GM12878 (cell line): ENCODE data around the gene SPON2. TPM values are rescaled to one million over a fixed set of nuclear protein-coding genes. Genes with fewer than 3 reads are reported as not detected.

Experiments
- ATF7 ChIP-seq: fragments of 450-650 bp; IDR thresholded peaks from 2 replicates; pipeline ENCODE4 v1.6.1; 2016; ENCODE audit warnings: low read depth, mild to moderate bottlenecking
- BHLHE40 ChIP-seq, 2 experiments: fragments of 450-650 bp in 1 of 2; IDR thresholded peaks; 2 replicates each; pipeline ENCODE4 v1.6.1; 2011 to 2017; ENCODE audit warnings: low read depth in 2 of 2, borderline replicate concordance in 1 of 2, improper control_type of control experiment in 1 of 2, low read length in 1 of 2, mild to moderate bottlenecking in 1 of 2
- BMI1 ChIP-seq: fragments of 450-650 bp; IDR thresholded peaks from 2 replicates; pipeline ENCODE4 v1.6.1; 2016; ENCODE audit warnings: mild to moderate bottlenecking, moderate library complexity, borderline replicate concordance
- CEBPB ChIP-seq, 2 experiments: fragments of 150-350 bp in 1 of 2; IDR thresholded peaks; 2 replicates each; pipeline ENCODE4 v1.6.1; 2012 to 2014; ENCODE audit warnings: low read depth in 2 of 2, low read length in 2 of 2, borderline replicate concordance in 1 of 2, inconsistent platforms in 1 of 2
- CHD4 ChIP-seq: fragments of 200-600 bp; sonication (generic); IDR thresholded peaks from 2 replicates; pipeline ENCODE4 v1.6.1; 2016; ENCODE audit warnings: mild to moderate bottlenecking
- CREB1 ChIP-seq: IDR thresholded peaks from 2 replicates; pipeline ENCODE4 v1.6.1; 2012; ENCODE audit warnings: low read depth, mild to moderate bottlenecking, inconsistent platforms
- CREM ChIP-seq: IDR thresholded peaks from 2 replicates; pipeline ENCODE4 v1.6.1; 2014; ENCODE audit warnings: antibody characterized with exemption, low read depth
- EED ChIP-seq: sonication (generic); IDR thresholded peaks from 2 replicates; pipeline ENCODE4 v1.6.1; 2016; ENCODE audit warnings: antibody characterized with exemption, low read depth
- EP300 ChIP-seq, 2 experiments: fragments of 150-350 bp in 1 of 2; IDR thresholded peaks; 2 replicates each; pipeline ENCODE4 v1.6.1; 2011 to 2012; ENCODE audit warnings: low read depth in 2 of 2, low read length in 2 of 2, borderline replicate concordance in 1 of 2, improper control_type of control experiment in 1 of 2, inconsistent platforms in 1 of 2; ENCODE audit not compliant: control insufficient read depth in 1 of 2
- EZH2 ChIP-seq: IDR thresholded peaks from 2 replicates; pipeline ENCODE4 v1.6.1; 2012; ENCODE audit warnings: low read depth, mild to moderate bottlenecking, control low read depth, inconsistent platforms, low read length, borderline replicate concordance; ENCODE audit not compliant: control insufficient read depth
- FOXK2 ChIP-seq: fragments of 450-650 bp; IDR thresholded peaks from 2 replicates; pipeline ENCODE4 v1.6.1; 2017; ENCODE audit warnings: mild to moderate bottlenecking, moderate library complexity
- FOXM1 ChIP-seq: IDR thresholded peaks from 2 replicates; pipeline ENCODE4 v1.6.1; 2012; ENCODE audit warnings: low read depth, mild to moderate bottlenecking, inconsistent platforms, low read length, moderate library complexity
- IKZF1 ChIP-seq: fragments of 450-650 bp; conservative IDR thresholded peaks from 2 replicates; pipeline ENCODE4 v1.6.1; 2017; ENCODE audit warnings: antibody characterized with exemption, mild to moderate bottlenecking
- JUNB ChIP-seq: IDR thresholded peaks from 2 replicates; pipeline ENCODE4 v1.6.1; 2016; ENCODE audit warnings: antibody characterized with exemption, mild to moderate bottlenecking
- KAT2A ChIP-seq: conservative IDR thresholded peaks from 2 replicates; pipeline ENCODE4 v1.6.1; 2011; ENCODE audit warnings: low read depth, low read length; ENCODE audit not compliant: control insufficient read depth
- MEF2A ChIP-seq: IDR thresholded peaks from 2 replicates; pipeline ENCODE4 v1.6.1; 2011; ENCODE audit warnings: low read depth, mild to moderate bottlenecking, low read length, moderate library complexity; ENCODE audit not compliant: insufficient read depth
- PAX5 ChIP-seq: IDR thresholded peaks from 2 replicates; pipeline ENCODE4 v1.6.1; 2011; ENCODE audit warnings: low read depth, low read length, borderline replicate concordance
- PAX8 ChIP-seq: fragments of 450-650 bp; IDR thresholded peaks from 2 replicates; pipeline ENCODE4 v1.6.1; 2017; ENCODE audit warnings: mild to moderate bottlenecking, moderate library complexity
- RELA ChIP-seq: fragments of 450-650 bp; IDR thresholded peaks from 2 replicates; pipeline ENCODE4 v1.8.0; 2014; ENCODE audit warnings: borderline replicate concordance; ENCODE audit not compliant: partially characterized antibody
- SMC3 ChIP-seq: IDR thresholded peaks from 2 replicates; pipeline ENCODE4 v1.6.1; 2011; ENCODE audit warnings: low read length, improper control_type of control experiment, borderline replicate concordance
- SPI1 ChIP-seq: IDR thresholded peaks from 2 replicates; pipeline ENCODE4 v1.6.1; 2011; ENCODE audit warnings: low read depth, mild to moderate bottlenecking, low read length, moderate library complexity, borderline replicate concordance; ENCODE audit not compliant: insufficient read depth
- STAT3 ChIP-seq: IDR thresholded peaks from 2 replicates; pipeline ENCODE4 v1.6.1; 2011; ENCODE audit warnings: low read depth, low read length, improper control_type of control experiment
- SUZ12 ChIP-seq: fragments of 200-600 bp; sonication (generic); IDR thresholded peaks from one replicate; pipeline ENCODE4 v1.6.1; 2018; ENCODE audit warnings: antibody characterized with exemption, mild to moderate bottlenecking; ENCODE audit not compliant: unreplicated experiment
- TAF1 ChIP-seq: IDR thresholded peaks from 2 replicates; pipeline ENCODE4 v1.6.1; 2011; ENCODE audit warnings: mild to moderate bottlenecking, low read depth, low read length, borderline replicate concordance
- TARDBP ChIP-seq: IDR thresholded peaks from 2 replicates; pipeline ENCODE4 v1.6.1; 2016; ENCODE audit warnings: borderline replicate concordance
- YY1 ChIP-seq: IDR thresholded peaks from 2 replicates; pipeline ENCODE4 v1.6.1; 2011; ENCODE audit warnings: low read depth, mild to moderate bottlenecking, low read length
- ZSCAN29 ChIP-seq: fragments of 450-650 bp; IDR thresholded peaks from 2 replicates; pipeline ENCODE4 v1.6.1; 2017; ENCODE audit warnings: mild to moderate bottlenecking, moderate library complexity
- polyA plus RNA-seq, 11 experiments: library from polyadenylated mRNA; depleted of rRNA in 4 of 11; unstranded in 6 of 11; stranded (reverse) in 5 of 11; fragments of >200 nt; fragmentation: Nextera tagmentation in 4 of 11; fragmentation: Illumina TruSeq in 1 of 11; extraction: Ambion mirVana in 4 of 11; extraction: Trizol in 1 of 11; gene quantifications; 1 replicate in 1 of 11; 2 replicates in 10 of 11; pipeline versions ENCODE4 v1.2.1 to v1.2.3, GENCODE V29; 2011 to 2016; ENCODE audit warnings: inconsistent platforms in 2 of 11, missing spikeins in 2 of 11, low read depth in 1 of 11
- total RNA-seq, 4 experiments: library from RNA; depleted of rRNA in 3 of 4; stranded (reverse); fragments of >200 nt in 3 of 4; fragmentation: Illumina TruSeq in 1 of 4; extraction: Trizol in 1 of 4; gene quantifications; 2 replicates each; pipeline versions ENCODE4 v1.2.1 to v1.2.3, GENCODE V29; 2013 to 2021
- TF ChIP-seq, protein P1 (sequence below): fragments of 450-650 bp; IDR thresholded peaks from 2 replicates; pipeline ENCODE4 v1.6.1; 2017; ENCODE audit warnings: mild to moderate bottlenecking, moderate library complexity

The SPON2 gene
- total and polyA plus RNA-seq, 10 of the 15 experiments (the other 5 are each of a cell fraction or from before 2014, with no cell fraction given) = 1.1 to 11.2 (median 7.3) TPM

DNA sequence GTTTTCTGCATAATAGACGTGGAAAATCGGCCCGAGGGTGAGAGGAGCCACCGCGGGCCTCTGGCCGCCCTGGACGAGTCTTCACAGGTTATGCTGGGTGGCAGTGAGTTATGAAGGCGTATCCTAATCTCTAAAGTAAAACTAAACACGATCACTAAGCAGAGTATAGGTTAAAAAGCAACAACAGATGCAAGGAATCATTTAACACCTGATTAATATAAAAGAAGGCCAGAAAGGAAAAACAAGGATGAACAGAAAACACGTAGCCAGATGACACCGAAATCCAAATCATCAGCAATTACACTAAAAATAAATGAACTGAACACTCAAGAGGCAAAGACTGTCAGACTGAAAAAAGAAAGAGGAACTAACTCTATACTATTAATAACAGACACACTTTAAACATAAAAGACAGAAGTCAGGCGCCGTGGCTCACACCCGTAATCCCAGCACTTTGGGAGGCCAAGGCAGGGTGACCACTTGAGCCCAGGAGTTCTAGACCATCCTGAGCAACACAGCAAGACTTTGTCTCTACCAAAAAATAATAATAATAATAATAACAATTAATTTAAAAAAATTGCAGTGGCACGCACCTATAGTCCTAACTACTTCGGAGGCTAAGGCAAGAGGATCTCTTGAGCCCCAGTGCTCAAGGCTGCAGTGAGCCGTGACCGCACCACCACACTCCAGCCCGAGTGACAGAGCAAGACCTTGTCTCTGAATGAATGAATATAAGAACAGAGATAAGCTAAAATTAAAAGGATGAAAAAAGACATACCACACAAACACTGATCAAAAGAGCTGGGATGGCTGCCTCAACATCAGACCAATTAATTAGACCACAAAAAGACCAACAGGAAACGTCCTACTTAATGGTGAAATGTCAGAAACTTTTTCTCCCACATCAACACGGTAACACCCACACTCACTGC lies 46.5 kb upstream of the SPON2 start (continued):
- TF ChIP-seq CEBPB (IDR thresholded peaks at IDR 0.05; ENCODE audit: borderline replicate concordance in 1 of 2, low read depth in 2 of 2, low read length in 2 of 2) (no peak; a peak in 1 of 4 replicates), EED (peak; percentile 34), IKZF1 (peak; percentile 59), PAX8 (peak; percentile 97), BMI1 (peak; percentile 71; the same call in 1 of the 2 replicates), SPI1 (peak; percentile 23; the same call in 1 of the 2 replicates), ZSCAN29 (0 out of 2 replicates have a peak, but pooled peaks have one; percentile 27), TARDBP (no peak), SUZ12 (no peak), ATF7 (peak; percentile 48; the same call in 1 of the 2 replicates), KAT2A (no peak), MEF2A (peak; percentile 97), EP300 (IDR thresholded peaks at IDR 0.05; ENCODE audit: borderline replicate concordance in 1 of 2, control insufficient read depth in 1 of 2, low read depth in 2 of 2, low read length in 2 of 2) (peak; percentile 87 to 88; a peak in 3 of 4 replicates), FOXM1 (peak; percentile 70; the same call in 1 of the 2 replicates), CHD4 (no peak), TAF1 (no peak), JUNB (peak; percentile 79), YY1 (no peak), BHLHE40 (IDR thresholded peaks at IDR 0.05; ENCODE audit: borderline replicate concordance in 1 of 2, low read depth in 2 of 2, low read length in 1 of 2) (peak; percentile 56 to 73), SMC3 (peak; percentile 18; the same call in 1 of the 2 replicates), CREM (peak; percentile 43; the same call in 1 of the 2 replicates), FOXK2 (no peak), RELA (no peak), STAT3 (0 out of 2 replicates have a peak, but pooled peaks have one; percentile 14), PAX5 (peak; percentile 96), EZH2 (no peak), CREB1 (peak; percentile 39)
- TF ChIP-seq, protein P1, sequence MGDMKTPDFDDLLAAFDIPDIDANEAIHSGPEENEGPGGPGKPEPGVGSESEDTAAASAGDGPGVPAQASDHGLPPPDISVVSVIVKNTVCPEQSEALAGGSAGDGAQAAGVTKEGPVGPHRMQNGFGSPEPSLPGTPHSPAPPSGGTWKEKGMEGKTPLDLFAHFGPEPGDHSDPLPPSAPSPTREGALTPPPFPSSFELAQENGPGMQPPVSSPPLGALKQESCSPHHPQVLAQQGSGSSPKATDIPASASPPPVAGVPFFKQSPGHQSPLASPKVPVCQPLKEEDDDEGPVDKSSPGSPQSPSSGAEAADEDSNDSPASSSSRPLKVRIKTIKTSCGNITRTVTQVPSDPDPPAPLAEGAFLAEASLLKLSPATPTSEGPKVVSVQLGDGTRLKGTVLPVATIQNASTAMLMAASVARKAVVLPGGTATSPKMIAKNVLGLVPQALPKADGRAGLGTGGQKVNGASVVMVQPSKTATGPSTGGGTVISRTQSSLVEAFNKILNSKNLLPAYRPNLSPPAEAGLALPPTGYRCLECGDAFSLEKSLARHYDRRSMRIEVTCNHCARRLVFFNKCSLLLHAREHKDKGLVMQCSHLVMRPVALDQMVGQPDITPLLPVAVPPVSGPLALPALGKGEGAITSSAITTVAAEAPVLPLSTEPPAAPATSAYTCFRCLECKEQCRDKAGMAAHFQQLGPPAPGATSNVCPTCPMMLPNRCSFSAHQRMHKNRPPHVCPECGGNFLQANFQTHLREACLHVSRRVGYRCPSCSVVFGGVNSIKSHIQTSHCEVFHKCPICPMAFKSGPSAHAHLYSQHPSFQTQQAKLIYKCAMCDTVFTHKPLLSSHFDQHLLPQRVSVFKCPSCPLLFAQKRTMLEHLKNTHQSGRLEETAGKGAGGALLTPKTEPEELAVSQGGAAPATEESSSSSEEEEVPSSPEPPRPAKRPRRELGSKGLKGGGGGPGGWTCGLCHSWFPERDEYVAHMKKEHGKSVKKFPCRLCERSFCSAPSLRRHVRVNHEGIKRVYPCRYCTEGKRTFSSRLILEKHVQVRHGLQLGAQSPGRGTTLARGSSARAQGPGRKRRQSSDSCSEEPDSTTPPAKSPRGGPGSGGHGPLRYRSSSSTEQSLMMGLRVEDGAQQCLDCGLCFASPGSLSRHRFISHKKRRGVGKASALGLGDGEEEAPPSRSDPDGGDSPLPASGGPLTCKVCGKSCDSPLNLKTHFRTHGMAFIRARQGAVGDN = 0 out of 2 replicates have a peak, but pooled peaks have one; percentile 42
